K562 (cell line): ENCODE measurements around the gene ATP2A3. TPM values are rescaled to one million over a fixed set of nuclear protein-coding genes. Genes with fewer than 3 reads are reported as not detected.
A peak's percentile ranks its signal among the peaks of the same experiment; 100 is the strongest.

ENCODE experiments used
- ATAC-seq: fragments of 200-7000 bp; cut with Tn5 transposase; 3 replicates; pipeline ENCODE4 v1.9.1; 2020; ENCODE audit warnings: moderate library complexity
- BruUV-seq: library from RNA; stranded (reverse); fragments of 400-500 nt; replicated peaks from 2 replicates; lab custom pipeline; 2021; lab: Mats Ljungman, UMichigan
- CTCF ChIA-PET: fragments of 300-600 bp; formaldehyde crosslinking; extraction: SDS; loops from one replicate; lab custom pipeline; 2021; ENCODE audit warnings: low intra/inter-chr PET ratio; lab: Yijun Ruan, JAX
- POLR2A ChIA-PET: fragments of 300-600, 350-650 bp; sonication (Branson Sonifier 250); formaldehyde crosslinking; extraction: SDS; loops from one replicate; lab custom pipeline; 2021; ENCODE audit warnings: antibody characterized with exemption, inconsistent platforms; lab: Yijun Ruan, JAX
- DNase-seq, 4 experiments: peaks; one replicate each; pipeline versions ENCODE4 v3.0.0 to v3.0.0-alpha.2; 2011 to 2018; ENCODE audit warnings: low spot score in 3 of 4, mixed read lengths in 3 of 4; ENCODE audit errors: extremely low read depth in 1 of 4
- FAIRE-seq: peaks from 2 replicates; lab custom pipeline; 2011; peaks lifted over from hg19 to GRCh38; lab: Jason Lieb, UNC
- H2AFZ ChIP-seq: 2 replicates; pipeline ENCODE4 v1.6.0; 2011; ENCODE audit warnings: low read depth, low read length, control low read depth, inconsistent platforms
- H3K27ac ChIP-seq: fragments of 200-600 bp; 3 replicates; pipeline ENCODE4 v1.8.0; 2011; ENCODE audit warnings: low read depth, mild to moderate bottlenecking, control low read depth, inconsistent platforms, low read length, moderate library complexity, mixed read lengths; ENCODE audit errors: extremely low read depth
- H3K27me3 ChIP-seq, 2 experiments: fragments of 300-600 bp in 1 of 2; 2 replicates in 1 of 2; 3 replicates in 1 of 2; pipeline versions ENCODE4 v1.6.0 to v1.8.0; 2011; ENCODE audit warnings: inconsistent platforms in 2 of 2, low read length in 2 of 2, mild to moderate bottlenecking in 1 of 2, mixed read lengths in 1 of 2, moderate library complexity in 1 of 2; ENCODE audit not compliant: control insufficient read depth in 2 of 2, insufficient read depth in 2 of 2
- H3K36me3 ChIP-seq: fragments of 300-600 bp; 3 replicates; pipeline ENCODE4 v1.8.0; 2011; ENCODE audit warnings: mild to moderate bottlenecking, low read length, inconsistent platforms; ENCODE audit not compliant: control insufficient read depth, insufficient read depth
- H3K4me1 ChIP-seq, 2 experiments: fragments of 200-600 bp in 1 of 2; replicated peaks in 1 of 2; 2 replicates in 1 of 2; 3 replicates in 1 of 2; pipeline versions ENCODE4 v1.5.1 to v1.8.0; 2011; ENCODE audit warnings: inconsistent platforms in 2 of 2, low read length in 2 of 2, mild to moderate bottlenecking in 1 of 2, mixed read lengths in 1 of 2, moderate library complexity in 1 of 2; ENCODE audit not compliant: control insufficient read depth in 2 of 2, insufficient read depth in 2 of 2
- H3K4me2 ChIP-seq: 2 replicates; pipeline ENCODE4 v1.6.1; 2011; ENCODE audit warnings: low read length, control low read depth, inconsistent platforms, mixed read lengths; ENCODE audit not compliant: insufficient read depth
- H3K4me3 ChIP-seq: fragments of 200-600 bp; sonication (generic), shearing (Covaris generic); 2 replicates; pipeline ENCODE4 v1.5.1; 2016; ENCODE audit warnings: control low read depth, inconsistent platforms
- H3K79me2 ChIP-seq: fragments of 200-600 bp; 3 replicates; pipeline ENCODE4 v1.8.0; 2011; ENCODE audit warnings: low read length, inconsistent platforms; ENCODE audit not compliant: control insufficient read depth, insufficient read depth
- H3K9ac ChIP-seq, 2 experiments: 2 replicates each; pipeline versions ENCODE4 v1.6.0 to v1.6.1; 2011; ENCODE audit warnings: low read depth in 2 of 2, low read length in 2 of 2, control low read depth in 1 of 2, inconsistent platforms in 1 of 2, mild to moderate bottlenecking in 1 of 2, mixed read lengths in 1 of 2; ENCODE audit not compliant: insufficient read depth in 1 of 2
- H3K9me1 ChIP-seq: one replicate; pipeline ENCODE4 v1.6.0; 2011; ENCODE audit warnings: inconsistent platforms, mild to moderate bottlenecking, low read length, moderate library complexity; ENCODE audit not compliant: control insufficient read depth, insufficient read depth
- H3K9me3 ChIP-seq: replicated peaks from 2 replicates; pipeline ENCODE4 v1.5.1; 2011; ENCODE audit warnings: low read depth, low read length, inconsistent platforms; ENCODE audit not compliant: control insufficient read depth, insufficient read depth
- H4K20me1 ChIP-seq: replicated peaks from 2 replicates; pipeline ENCODE4 v1.6.1; 2011; ENCODE audit warnings: low read length, inconsistent platforms, mixed read lengths; ENCODE audit not compliant: control insufficient read depth, insufficient read depth
- HCFC1 ChIP-seq: IDR thresholded peaks from 2 replicates; pipeline ENCODE4 v1.6.1; 2012; ENCODE audit warnings: low read depth, low read length, improper control_type of control experiment
- PML ChIP-seq: IDR thresholded peaks from 2 replicates; pipeline ENCODE4 v1.6.1; 2012; ENCODE audit warnings: low read length, inconsistent platforms
- PPARD ChIP-seq: fragments of 250-450 bp; sonication (Bioruptor Pico); IDR thresholded peaks from 2 replicates; pipeline ENCODE4 v1.8.0; 2022; ENCODE audit warnings: inconsistent platforms, mild to moderate bottlenecking, moderate library complexity
- ZFX ChIP-seq: sonication (generic); formaldehyde crosslinking; IDR thresholded peaks from 2 replicates; pipeline ENCODE4 v1.8.0; 2022; ENCODE audit warnings: mild to moderate bottlenecking, missing genetic modification reagents, moderate library complexity
- WGBS: fragments of 100-300 bp; shearing (Covaris generic); methylation state at CpG from one replicate; pipeline ENCODE4 v1.1.6; 2016; ENCODE audit warnings: low coverage, mixed read lengths; ENCODE audit not compliant: insufficient coverage; ENCODE audit errors: missing lambda C conversion rate; 5-methylcytosine and 5-hydroxymethylcytosine counted together
- in situ Hi-C: fragments of 300-500 bp; cut with MboI; formaldehyde crosslinking; loops from 4 replicates; pipeline ENCODE4 v1.15.0; 2018; ENCODE audit warnings: inconsistent platforms, mixed read lengths
- intact Hi-C: fragments of 100-400 bp; cut with micrococcal nuclease; formaldehyde crosslinking; loops from 2 replicates; pipeline ENCODE4 v1.14.2; 2022
- polyA plus RNA-seq, 8 experiments: library from polyadenylated mRNA; depleted of rRNA in 4 of 8; stranded (reverse) in 5 of 8; unstranded in 3 of 8; fragments of >200 nt; fragmentation: Nextera tagmentation in 2 of 8; fragmentation: Illumina TruSeq in 1 of 8; extraction: Ambion mirVana in 2 of 8; extraction: Trizol in 1 of 8; gene quantifications; 2 replicates each; pipeline versions ENCODE4 v1.2.1 to v1.2.3, GENCODE V29; 2011 to 2014; ENCODE audit warnings: inconsistent platforms in 1 of 8, missing spikeins in 1 of 8
- total RNA-seq, 7 experiments: library from RNA; depleted of rRNA in 6 of 7; stranded (reverse); fragments of >200 nt in 6 of 7; fragmentation: Illumina TruSeq in 2 of 7; extraction: Trizol in 2 of 7; gene quantifications; 2 replicates each; pipeline versions ENCODE4 v1.2.1 to v1.2.3, GENCODE V29; 2011 to 2021; ENCODE audit warnings: low replicate concordance in 1 of 7

The ATP2A3 gene
- total and polyA plus RNA-seq, 9 of the 15 experiments (the other 6 are each of a cell fraction or from before 2014, with no cell fraction given): 0.65 to 103 (median 31.3) TPM

- no peak for DNase-seq
- POLR2A ChIA-PET: interaction anchor here (0.6 kb wide), 1 partner anchor 39 kb away, joined by 3 read pairs; no protein-coding TSS in a partner anchor
- H3K4me2 ChIP-seq: no peak overlapping the region
- no peaks in the 10 kb centered on the region for H3K9me3 ChIP-seq
- 92% methylated on average over 16 of the region's 24 CpGs for WGBS
- peaks cover 0 to 22% of the 10 kb centered on the region in 2 experiments; a peak in 4 of 5 replicates for H3K4me1 ChIP-seq
- CTCF ChIA-PET: no interaction called here
- H2AFZ ChIP-seq: peak overlapping the region; percentile 62; the same call in 1 of the 2 replicates
- H3K79me2 ChIP-seq: no peaks in the 10 kb centered on the region
- TF ChIP-seq PPARD (CRISPR knock-in tag) (no peak), PML (no peak), HCFC1 (no peak), ZFX (CRISPR knock-in tag) (peak; percentile 49)
- FAIRE-seq: no peak
- no peaks in the 10 kb centered on the region for H3K9me1 ChIP-seq
- H3K27me3 ChIP-seq: no peaks in the 10 kb centered on the region
- intact Hi-C loops: no loop called here
- in situ Hi-C loops: no loop called here
- BruUV-seq: no TSS peak
- H3K4me3 ChIP-seq: no peak overlapping the region
- peak; percentile 31; the same call in 1 of the 3 replicates for ATAC-seq
- peak overlapping the region in 1 of 2 experiments; percentile 65; a peak in 2 of 4 replicates for H3K9ac ChIP-seq
- H3K36me3 ChIP-seq: no peaks in the 10 kb centered on the region
- no peaks in the 10 kb centered on the region for H4K20me1 ChIP-seq
- H3K27ac ChIP-seq: peak overlapping the region; percentile 15; the same call in 1 of the 3 replicates
Measured at GRCh38 chr17:3989041-3989886, 25.0 kb upstream of the ATP2A3 start.
